ENCODE measurements around the gene E4F1.

- TF ChIP-seq, protein P1, sequence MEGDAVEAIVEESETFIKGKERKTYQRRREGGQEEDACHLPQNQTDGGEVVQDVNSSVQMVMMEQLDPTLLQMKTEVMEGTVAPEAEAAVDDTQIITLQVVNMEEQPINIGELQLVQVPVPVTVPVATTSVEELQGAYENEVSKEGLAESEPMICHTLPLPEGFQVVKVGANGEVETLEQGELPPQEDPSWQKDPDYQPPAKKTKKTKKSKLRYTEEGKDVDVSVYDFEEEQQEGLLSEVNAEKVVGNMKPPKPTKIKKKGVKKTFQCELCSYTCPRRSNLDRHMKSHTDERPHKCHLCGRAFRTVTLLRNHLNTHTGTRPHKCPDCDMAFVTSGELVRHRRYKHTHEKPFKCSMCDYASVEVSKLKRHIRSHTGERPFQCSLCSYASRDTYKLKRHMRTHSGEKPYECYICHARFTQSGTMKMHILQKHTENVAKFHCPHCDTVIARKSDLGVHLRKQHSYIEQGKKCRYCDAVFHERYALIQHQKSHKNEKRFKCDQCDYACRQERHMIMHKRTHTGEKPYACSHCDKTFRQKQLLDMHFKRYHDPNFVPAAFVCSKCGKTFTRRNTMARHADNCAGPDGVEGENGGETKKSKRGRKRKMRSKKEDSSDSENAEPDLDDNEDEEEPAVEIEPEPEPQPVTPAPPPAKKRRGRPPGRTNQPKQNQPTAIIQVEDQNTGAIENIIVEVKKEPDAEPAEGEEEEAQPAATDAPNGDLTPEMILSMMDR (IDR thresholded peaks at IDR 0.05; ENCODE audit: low read depth, low read length), result no peak
- TF ChIP-seq POLR2A (IDR thresholded peaks at IDR 0.05; ENCODE audit: extremely low read depth, insufficient read length), result no peak
These were observed 29.4 kb downstream of the E4F1 start for GRCh38 chr16:2252806-2253148.

Data from NB4 (cell line).